HepG2 (cell line): ENCODE measurements around the gene MRPL51. TPM values are rescaled to one million over a fixed set of nuclear protein-coding genes. Genes with fewer than 3 reads are reported as not detected.

Source experiments
- ATAC-seq: fragments of 200-7000 bp; cut with Tn5 transposase; 3 replicates; pipeline ENCODE4 v1.9.1; 2020; ENCODE audit warnings: mild to moderate bottlenecking, moderate library complexity
- BruUV-seq: library from RNA; stranded (reverse); fragments of 400-500 nt; replicated peaks from 2 replicates; lab custom pipeline; 2021; lab: Mats Ljungman, UMichigan
- CTCF ChIA-PET: fragments of 300-600 bp; formaldehyde crosslinking; extraction: SDS; loops from one replicate; lab custom pipeline; 2021; ENCODE audit warnings: low total read pairs, inconsistent platforms, low intra/inter-chr PET ratio; lab: Yijun Ruan, JAX
- POLR2A ChIA-PET: fragments of 350-600 bp; sonication (Branson Sonifier 250); formaldehyde crosslinking; loops from one replicate; lab custom pipeline; 2020; ENCODE audit warnings: antibody characterized with exemption, inconsistent platforms; lab: Yijun Ruan, JAX
- DNase-seq: peaks from one replicate; pipeline ENCODE4 v3.0.0-alpha.2; 2015; ENCODE audit warnings: low spot score
- FAIRE-seq: peaks from 3 replicates; lab custom pipeline; 2011; peaks lifted over from hg19 to GRCh38; lab: Jason Lieb, UNC
- H2AFZ ChIP-seq: one replicate; pipeline ENCODE4 v1.6.1; 2011; ENCODE audit warnings: low read length, inconsistent platforms
- H3K27ac ChIP-seq: fragments of 300-600 bp; 3 replicates; pipeline ENCODE4 v1.8.0; 2011; ENCODE audit warnings: mixed run types, mild to moderate bottlenecking, mixed read lengths, low read length, inconsistent platforms; ENCODE audit not compliant: insufficient read depth; ENCODE audit errors: extremely low read length
- H3K27me3 ChIP-seq, 2 experiments: fragments of 200-600 bp in 1 of 2; 2 replicates in 1 of 2; 3 replicates in 1 of 2; pipeline versions ENCODE4 v1.6.0 to v1.8.0; 2011; ENCODE audit warnings: low read length in 2 of 2, mild to moderate bottlenecking in 2 of 2, moderate library complexity in 2 of 2, inconsistent platforms in 1 of 2; ENCODE audit not compliant: insufficient read depth in 2 of 2, control insufficient read depth in 1 of 2
- H3K36me3 ChIP-seq, 2 experiments: fragments of 200-600 bp in 1 of 2; replicated peaks in 1 of 2; 2 replicates in 1 of 2; 3 replicates in 1 of 2; pipeline versions ENCODE4 v1.5.1 to v1.8.0; 2011; ENCODE audit warnings: low read length in 2 of 2, inconsistent platforms in 1 of 2; ENCODE audit not compliant: insufficient read depth in 2 of 2, control insufficient read depth in 1 of 2
- H3K4me1 ChIP-seq: 2 replicates; pipeline ENCODE4 v1.5.1; 2012; ENCODE audit warnings: low read length, inconsistent platforms; ENCODE audit not compliant: insufficient read depth
- H3K4me2 ChIP-seq: 2 replicates; pipeline ENCODE4 v1.6.0; 2011; ENCODE audit warnings: low read depth, low read length, inconsistent platforms
- H3K4me3 ChIP-seq, 3 experiments: fragments of 200-600 bp in 1 of 3; sonication (generic), shearing (Covaris generic) in 1 of 3; replicated peaks in 1 of 3; 2 replicates each; pipeline ENCODE4 v1.5.1; 2011 to 2016; ENCODE audit warnings: low read length in 3 of 3, inconsistent platforms in 2 of 3, low read depth in 2 of 3, mild to moderate bottlenecking in 2 of 3, control low read depth in 1 of 3, mixed read lengths in 1 of 3; ENCODE audit not compliant: insufficient read depth in 1 of 3
- H3K79me2 ChIP-seq: one replicate; pipeline ENCODE4 v1.6.1; 2011; ENCODE audit warnings: low read length, inconsistent platforms; ENCODE audit not compliant: insufficient read depth
- H3K9ac ChIP-seq: 2 replicates; pipeline ENCODE4 v1.6.0; 2011; ENCODE audit warnings: mild to moderate bottlenecking, low read depth, low read length, inconsistent platforms; ENCODE audit not compliant: insufficient read depth
- H3K9me3 ChIP-seq: 2 replicates; pipeline ENCODE4 v1.5.1; 2012; ENCODE audit warnings: mild to moderate bottlenecking, low read length
- H4K20me1 ChIP-seq: 2 replicates; pipeline ENCODE4 v1.6.0; 2011; ENCODE audit warnings: inconsistent platforms, mild to moderate bottlenecking, low read length, moderate library complexity; ENCODE audit not compliant: insufficient read depth
- BRCA1 ChIP-seq: sonication (generic); formaldehyde crosslinking; IDR thresholded peaks from 2 replicates; pipeline ENCODE4 v1.4.0; 2020; ENCODE audit warnings: missing genetic modification reagents
- CHD2 ChIP-seq: IDR thresholded peaks from 2 replicates; pipeline ENCODE4 v1.6.1; 2011; ENCODE audit warnings: low read depth, low read length, improper control_type of control experiment
- KLF11 ChIP-seq: IDR thresholded peaks from 2 replicates; pipeline ENCODE4 v1.6.1; 2016; ENCODE audit warnings: missing compliant biosample characterization
- MXI1 ChIP-seq: IDR thresholded peaks from 3 replicates; pipeline ENCODE4 v1.6.1; 2012; ENCODE audit warnings: low read depth, low read length, inconsistent platforms, borderline replicate concordance
- NCOA5 ChIP-seq: sonication (generic); formaldehyde crosslinking; IDR thresholded peaks from 2 replicates; pipeline ENCODE4 v1.4.0; 2020; ENCODE audit warnings: missing genetic modification reagents
- NFATC3 ChIP-seq: sonication (generic); formaldehyde crosslinking; IDR thresholded peaks from 2 replicates; pipeline ENCODE4 v1.5.1; 2020; ENCODE audit warnings: mild to moderate bottlenecking, missing genetic modification reagents
- RCOR2 ChIP-seq: IDR thresholded peaks from 2 replicates; pipeline ENCODE4 v1.6.1; 2016; ENCODE audit warnings: missing biosample characterization, missing genetic modification reagents
- SETDB1 ChIP-seq: sonication (generic); formaldehyde crosslinking; IDR thresholded peaks from 2 replicates; pipeline ENCODE4 v1.5.1; 2020; ENCODE audit warnings: missing genetic modification reagents, mild to moderate bottlenecking, borderline replicate concordance
- SSRP1 ChIP-seq: IDR thresholded peaks from 2 replicates; pipeline ENCODE4 v1.6.1; 2016; ENCODE audit warnings: control low read depth
- ZFP41 ChIP-seq: sonication (generic); formaldehyde crosslinking; IDR thresholded peaks from 2 replicates; pipeline ENCODE4 v1.4.0; 2020; ENCODE audit warnings: mild to moderate bottlenecking, missing genetic modification reagents, borderline replicate concordance
- ZMYM2 ChIP-seq: sonication (generic); formaldehyde crosslinking; IDR thresholded peaks from 2 replicates; pipeline ENCODE4 v1.8.0; 2022; ENCODE audit warnings: mild to moderate bottlenecking, missing genetic modification reagents
- ZNF207 ChIP-seq: fragments of 450-650 bp; IDR thresholded peaks from 2 replicates; pipeline ENCODE4 v1.6.1; 2016; ENCODE audit warnings: antibody characterized with exemption, borderline replicate concordance
- ZNF296 ChIP-seq: sonication (generic); formaldehyde crosslinking; conservative IDR thresholded peaks from 2 replicates; pipeline ENCODE4 v1.5.0; 2020; ENCODE audit warnings: mild to moderate bottlenecking, missing genetic modification reagents
- ZNF660 ChIP-seq: sonication (generic); formaldehyde crosslinking; IDR thresholded peaks from 2 replicates; pipeline ENCODE4 v1.5.1; 2020; ENCODE audit warnings: mild to moderate bottlenecking, low read depth, missing genetic modification reagents, borderline replicate concordance
- WGBS: methylation state at CpG from one replicate; pipeline ENCODE4 v1.1.6; 2017; ENCODE audit warnings: low lambda C conversion rate; 5-methylcytosine and 5-hydroxymethylcytosine counted together
- in situ Hi-C: cut with HindIII; loops from 2 replicates; pipeline ENCODE4 v1.10.0; 2017; ENCODE audit warnings: low pct_unique_long_range_greater_than_20kb; ENCODE audit not compliant: extremely low pct_ligation_motif_present
- intact Hi-C: fragments of 100-400 bp; cut with micrococcal nuclease; formaldehyde crosslinking; loops from one replicate; pipeline ENCODE4 v1.10.0; 2022; ENCODE audit not compliant: unreplicated experiment
- polyA plus RNA-seq, 8 experiments: library from polyadenylated mRNA; depleted of rRNA in 3 of 8; stranded (reverse) in 7 of 8; unstranded in 1 of 8; fragments of >200 nt; fragmentation: Illumina TruSeq in 4 of 8; extraction: Trizol in 4 of 8; gene quantifications; 2 replicates each; pipeline versions ENCODE4 v1.2.1 to v1.2.3, GENCODE V29; 2011 to 2016; ENCODE audit warnings: low read depth in 4 of 8, missing spikeins in 1 of 8, mixed read lengths in 1 of 8; ENCODE audit not compliant: insufficient read depth in 1 of 8
- total RNA-seq, 5 experiments: library from RNA; depleted of rRNA; stranded (reverse); fragments of >200 nt; fragmentation: Illumina TruSeq; extraction: Trizol; gene quantifications; 2 replicates each; pipeline ENCODE4 v1.2.3, GENCODE V29; 2016; ENCODE audit warnings: low read depth in 1 of 5
- TF ChIP-seq, protein P1 (sequence below): sonication (generic); formaldehyde crosslinking; IDR thresholded peaks from 2 replicates; pipeline ENCODE4 v1.8.0; 2022; ENCODE audit warnings: mild to moderate bottlenecking, missing genetic modification reagents, moderate library complexity
- TF ChIP-seq, protein P2 (sequence below): sonication (generic); formaldehyde crosslinking; IDR thresholded peaks from 2 replicates; pipeline ENCODE4 v1.9.0; 2021; ENCODE audit warnings: missing genetic modification reagents, borderline replicate concordance

The MRPL51 gene
- total and polyA plus RNA-seq, 2 of the 13 experiments (the other 11 are each of a cell fraction or from before 2014, with no cell fraction given), result 64.8 to 278 TPM

DNA sequence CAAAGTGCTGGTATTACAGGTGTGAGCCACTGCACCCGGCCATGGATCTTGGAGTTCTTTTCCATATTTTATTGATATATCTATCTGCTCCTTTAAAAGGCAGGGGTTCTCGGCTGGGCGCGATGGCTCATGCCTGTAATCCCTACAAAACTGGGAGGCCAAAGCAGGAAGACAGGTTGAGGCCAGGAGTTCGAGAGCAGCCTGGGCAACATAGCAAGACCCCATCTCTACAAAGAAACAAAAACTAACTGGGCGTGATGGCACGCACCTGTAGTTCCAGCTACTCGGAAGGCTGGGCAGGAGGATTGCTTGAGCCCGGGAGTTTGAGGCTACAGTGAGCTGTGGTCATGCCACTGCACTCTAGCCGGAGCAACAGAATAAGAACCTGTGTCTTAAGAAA lies 29.1 kb upstream of the MRPL51 start:
- ChIA-PET CTCF (no interaction called here), POLR2A (interaction anchor here (1.7 kb wide), 1 partner anchor 12 kb away, joined by 4 read pairs; the partner anchor contains the start of gene GAPDH)
- WGBS, result 95% methylated on average over 10 of the region's 10 CpGs
- H3K9ac ChIP-seq, result no peak overlapping the region
- DNase-seq (no peak), ATAC-seq (no peak), FAIRE-seq (no peak)
- intact Hi-C loops, result no loop called here
- no peaks in the 10 kb centered on the region for H4K20me1 ChIP-seq
- BruUV-seq, result no TSS peak
- H3K27ac ChIP-seq, result no peak overlapping the region
- no peak overlapping the region for H3K4me3 ChIP-seq
- H3K36me3 ChIP-seq, result peaks cover 53 to 94% of the 10 kb centered on the region in 2 experiments
- no peak overlapping the region for H3K4me2 ChIP-seq
- H3K27me3 ChIP-seq, result no peaks in the 10 kb centered on the region
- no peaks in the 10 kb centered on the region for H3K9me3 ChIP-seq
- H3K4me1 ChIP-seq, result no peaks in the 10 kb centered on the region
- TF ChIP-seq BRCA1 (CRISPR knock-in tag) (no peak), ZFP41 (no peak), SSRP1 (no peak)
- TF ChIP-seq, all 625 proteins: peak for 0
- no peak overlapping the region for H2AFZ ChIP-seq
- in situ Hi-C loops, result no loop called here
- no peaks in the 10 kb centered on the region for H3K79me2 ChIP-seq

DNA sequence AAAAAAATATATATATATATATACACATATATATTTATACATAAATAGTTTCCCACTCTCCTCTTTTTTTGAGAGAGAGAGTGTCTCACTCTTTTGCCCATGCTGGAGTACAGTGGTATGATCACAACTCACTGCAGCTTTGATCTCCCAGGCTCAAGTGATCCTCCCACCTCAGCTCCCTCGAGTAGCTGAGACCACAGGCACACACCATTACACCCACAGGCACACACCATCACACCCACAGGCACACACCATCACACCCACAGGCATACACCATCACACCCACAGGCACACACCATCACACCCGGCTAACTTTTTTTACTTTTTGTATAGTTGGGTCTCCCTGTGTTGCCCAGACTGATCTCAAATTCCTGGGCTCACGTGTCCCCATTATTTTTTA lies 27.1 kb upstream of the MRPL51 start:
- Histone ChIP-seq H3K4me2 (no peak overlapping the region), H3K79me2 (no peaks in the 10 kb centered on the region)
- no peak for FAIRE-seq
- TF ChIP-seq MXI1, result no peak
- TF ChIP-seq, protein P1, sequence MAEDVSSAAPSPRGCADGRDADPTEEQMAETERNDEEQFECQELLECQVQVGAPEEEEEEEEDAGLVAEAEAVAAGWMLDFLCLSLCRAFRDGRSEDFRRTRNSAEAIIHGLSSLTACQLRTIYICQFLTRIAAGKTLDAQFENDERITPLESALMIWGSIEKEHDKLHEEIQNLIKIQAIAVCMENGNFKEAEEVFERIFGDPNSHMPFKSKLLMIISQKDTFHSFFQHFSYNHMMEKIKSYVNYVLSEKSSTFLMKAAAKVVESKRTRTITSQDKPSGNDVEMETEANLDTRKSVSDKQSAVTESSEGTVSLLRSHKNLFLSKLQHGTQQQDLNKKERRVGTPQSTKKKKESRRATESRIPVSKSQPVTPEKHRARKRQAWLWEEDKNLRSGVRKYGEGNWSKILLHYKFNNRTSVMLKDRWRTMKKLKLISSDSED, result no peak
- no peak for TF ChIP-seq RCOR2
- TF ChIP-seq NCOA5, result no peak
- TF ChIP-seq ZNF296 (CRISPR knock-in tag), result no peak
- no peak for TF ChIP-seq ZMYM2 (CRISPR knock-in tag)
- TF ChIP-seq SETDB1 (CRISPR knock-in tag), result no peak
- no peak for TF ChIP-seq CHD2
- no peak for TF ChIP-seq NFATC3 (CRISPR knock-in tag)
- TF ChIP-seq, protein P2, sequence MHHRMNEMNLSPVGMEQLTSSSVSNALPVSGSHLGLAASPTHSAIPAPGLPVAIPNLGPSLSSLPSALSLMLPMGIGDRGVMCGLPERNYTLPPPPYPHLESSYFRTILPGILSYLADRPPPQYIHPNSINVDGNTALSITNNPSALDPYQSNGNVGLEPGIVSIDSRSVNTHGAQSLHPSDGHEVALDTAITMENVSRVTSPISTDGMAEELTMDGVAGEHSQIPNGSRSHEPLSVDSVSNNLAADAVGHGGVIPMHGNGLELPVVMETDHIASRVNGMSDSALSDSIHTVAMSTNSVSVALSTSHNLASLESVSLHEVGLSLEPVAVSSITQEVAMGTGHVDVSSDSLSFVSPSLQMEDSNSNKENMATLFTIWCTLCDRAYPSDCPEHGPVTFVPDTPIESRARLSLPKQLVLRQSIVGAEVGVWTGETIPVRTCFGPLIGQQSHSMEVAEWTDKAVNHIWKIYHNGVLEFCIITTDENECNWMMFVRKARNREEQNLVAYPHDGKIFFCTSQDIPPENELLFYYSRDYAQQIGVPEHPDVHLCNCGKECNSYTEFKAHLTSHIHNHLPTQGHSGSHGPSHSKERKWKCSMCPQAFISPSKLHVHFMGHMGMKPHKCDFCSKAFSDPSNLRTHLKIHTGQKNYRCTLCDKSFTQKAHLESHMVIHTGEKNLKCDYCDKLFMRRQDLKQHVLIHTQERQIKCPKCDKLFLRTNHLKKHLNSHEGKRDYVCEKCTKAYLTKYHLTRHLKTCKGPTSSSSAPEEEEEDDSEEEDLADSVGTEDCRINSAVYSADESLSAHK (CRISPR knock-in tag), result no peak
- TF ChIP-seq KLF11, result no peak
- no peak for TF ChIP-seq ZNF660 (CRISPR knock-in tag)
- no peak for TF ChIP-seq ZNF207
- TF ChIP-seq, all 625 proteins: peak for 0
- POLR2A ChIA-PET, result no interaction called here
- no peaks in the 10 kb centered on the region for H4K20me1 ChIP-seq
- no peaks in the 10 kb centered on the region for H3K4me1 ChIP-seq
- H3K27me3 ChIP-seq, result no peaks in the 10 kb centered on the region
- BruUV-seq, result no TSS peak
- no peak for DNase-seq
- WGBS, result 95% methylated on average over 3 of the region's 3 CpGs
- no peak overlapping the region for H3K9ac ChIP-seq
- CTCF ChIA-PET, result no interaction called here
- H3K4me3 ChIP-seq, result no peak overlapping the region
- H3K9me3 ChIP-seq, result no peaks in the 10 kb centered on the region
- in situ Hi-C loops, result no loop called here
- intact Hi-C loops, result no loop called here
- no peak for ATAC-seq
- H3K36me3 ChIP-seq, result peaks cover 45 to 89% of the 10 kb centered on the region in 2 experiments
- H3K27ac ChIP-seq, result no peak overlapping the region
- H2AFZ ChIP-seq, result no peak overlapping the region
